B cell (primary cell): ENCODE results near the gene ZIC2. TPM values are rescaled to one million over a fixed set of nuclear protein-coding genes. Genes with fewer than 3 reads are reported as not detected.
A peak's percentile ranks its signal among the peaks of the same experiment; 100 is the strongest.

ENCODE experiments used
- ATAC-seq: fragments of 200-7000 bp; cut with Tn5 transposase; one replicate; pipeline ENCODE4 v1.10.0; 2021; ENCODE audit warnings: low read depth, mild to moderate bottlenecking, moderate number of reproducible peaks, moderate library complexity
- CTCF ChIA-PET: fragments of 350-600 bp; sonication (Branson Sonifier 250); formaldehyde crosslinking; loops from one replicate; lab custom pipeline; 2021; ENCODE audit warnings: antibody characterized with exemption, inconsistent platforms; lab: Charles Lee
- POLR2A ChIA-PET: fragments of 350-600 bp; sonication (Branson Sonifier 250); formaldehyde crosslinking; loops from one replicate; lab custom pipeline; 2021; ENCODE audit warnings: antibody characterized with exemption; lab: Charles Lee
- DNase-seq: peaks from one replicate; pipeline ENCODE4 v3.0.0; 2013
- H2AFZ ChIP-seq: 2 replicates; pipeline ENCODE4 v1.6.1; 2012; ENCODE audit warnings: mild to moderate bottlenecking, low read depth, low read length; ENCODE audit not compliant: insufficient read depth, poor library complexity, severe bottlenecking
- H3K27ac ChIP-seq, 2 donors: 1 replicate in 1 of 2; 2 replicates in 1 of 2; pipeline ENCODE4 v1.5.1; 2012 to 2013; ENCODE audit warnings: low read length in 2 of 2, mild to moderate bottlenecking in 2 of 2, moderate library complexity in 1 of 2
- H3K27me3 ChIP-seq, 4 experiments: fragments of 200-600 bp in 1 of 4; sonication (generic) in 1 of 4; replicated peaks in 1 of 4; 1 replicate in 2 of 4; 2 replicates in 2 of 4; pipeline versions ENCODE4 v1.6.1 to v1.7.0; 2013 to 2016; ENCODE audit warnings: low read length in 3 of 4, mild to moderate bottlenecking in 2 of 4, mixed read lengths in 1 of 4, moderate library complexity in 1 of 4; ENCODE audit not compliant: insufficient read depth in 4 of 4, control insufficient read depth in 3 of 4; ENCODE audit errors: control extremely low read depth in 1 of 4
- H3K36me3 ChIP-seq, 2 experiments: replicated peaks in 1 of 2; 1 replicate in 1 of 2; 2 replicates in 1 of 2; pipeline versions ENCODE4 v1.6.1 to v1.7.1; 2013; ENCODE audit warnings: low read length in 1 of 2; ENCODE audit not compliant: insufficient read depth in 2 of 2, control insufficient read depth in 1 of 2; ENCODE audit errors: control extremely low read depth in 1 of 2, extremely low read depth in 1 of 2
- H3K4me1 ChIP-seq, 2 donors: fragments of 200-600 bp in 1 of 2; sonication (generic) in 1 of 2; 1 replicate in 1 of 2; 2 replicates in 1 of 2; pipeline versions ENCODE4 v1.5.1 to v1.6.1; 2013 to 2017; ENCODE audit warnings: low read length in 2 of 2; ENCODE audit not compliant: control insufficient read depth in 2 of 2, insufficient read depth in 2 of 2
- H3K4me2 ChIP-seq: replicated peaks from 2 replicates; pipeline ENCODE3; 2012; ENCODE audit warnings: mild to moderate bottlenecking, low read depth, low read length; ENCODE audit not compliant: poor library complexity, severe bottlenecking
- H3K4me3 ChIP-seq, 5 experiments: fragments of 200-600 bp in 1 of 5; sonication (generic) in 1 of 5; 1 replicate in 3 of 5; 2 replicates in 2 of 5; pipeline versions ENCODE4 v1.5.1 to v1.7.0; 2011 to 2016; ENCODE audit warnings: low read length in 4 of 5, mild to moderate bottlenecking in 4 of 5, low read depth in 2 of 5, control low read depth in 1 of 5, moderate library complexity in 1 of 5; ENCODE audit not compliant: insufficient read depth in 1 of 5; ENCODE audit errors: control extremely low read depth in 1 of 5, extremely low read depth in 1 of 5
- H3K79me2 ChIP-seq: fragments of 200-600 bp; sonication (generic); one replicate; pipeline ENCODE4 v1.6.0; 2016; ENCODE audit warnings: low read length; ENCODE audit not compliant: control insufficient read depth, insufficient read depth
- H3K9ac ChIP-seq: fragments of 200-600 bp; sonication (generic); 2 replicates; pipeline ENCODE4 v1.6.1; 2017; ENCODE audit warnings: mild to moderate bottlenecking, low read length, moderate library complexity
- H3K9me3 ChIP-seq, 3 donors: one replicate each; pipeline versions ENCODE4 v1.6.1 to v1.7.1; 2013; ENCODE audit warnings: low read length in 2 of 3; ENCODE audit not compliant: control insufficient read depth in 2 of 3, insufficient read depth in 1 of 3; ENCODE audit errors: control extremely low read depth in 1 of 3
- H4K20me1 ChIP-seq: 2 replicates; pipeline ENCODE4 v1.6.0; 2012; ENCODE audit warnings: mild to moderate bottlenecking, low read length; ENCODE audit not compliant: insufficient read depth, control insufficient read depth, poor library complexity, severe bottlenecking
- H3K27ac Mint-ChIP-seq: one replicate; pipeline ENCODE4 v1.8.0; 2021; ENCODE audit warnings: mixed read lengths
- H3K27me3 Mint-ChIP-seq: one replicate; pipeline ENCODE4 v1.8.0; 2021; ENCODE audit warnings: mixed read lengths
- H3K4me1 Mint-ChIP-seq: one replicate; pipeline ENCODE4 v1.8.0; 2021; ENCODE audit warnings: mixed read lengths
- H3K4me3 Mint-ChIP-seq: one replicate; pipeline ENCODE4 v1.8.0; 2021; ENCODE audit warnings: mixed read lengths
- H3K9me3 Mint-ChIP-seq: one replicate; pipeline ENCODE4 v1.8.0; 2022; ENCODE audit warnings: mixed read lengths; ENCODE audit not compliant: insufficient read depth
- EZH2 ChIP-seq: IDR thresholded peaks from 2 replicates; pipeline ENCODE4 v1.6.1; 2012; ENCODE audit warnings: borderline replicate concordance, low read depth, mild to moderate bottlenecking, moderate library complexity, low read length; ENCODE audit not compliant: insufficient read depth, poor library complexity, severe bottlenecking
- WGBS: methylation state at CpG from one replicate; pipeline ENCODE4 v1.1.5; 2013; ENCODE audit warnings: missing lambda C conversion rate; ENCODE audit not compliant: insufficient coverage; 5-methylcytosine and 5-hydroxymethylcytosine counted together
- intact Hi-C: fragments of 100-400 bp; cut with micrococcal nuclease; formaldehyde crosslinking; loops from one replicate; pipeline ENCODE4 v1.10.0; 2022
- polyA plus RNA-seq: library from polyadenylated mRNA; depleted of rRNA; stranded (reverse); fragments of >200 nt; gene quantifications from 2 replicates; pipeline ENCODE4 v1.2.3, GENCODE V29; 2012
- total RNA-seq, 2 donors: library from RNA; stranded (reverse); fragments of 120-200 nt in 1 of 2; gene quantifications; 1 replicate in 1 of 2; 2 replicates in 1 of 2; pipeline versions ENCODE4 v1.2.3 to v1.2.4, GENCODE V29; 2013 to 2022
- TF ChIP-seq, protein P1 (sequence below): fragments of 200-600 bp; IDR thresholded peaks from one replicate; pipeline ENCODE4 v1.8.0; 2022; ENCODE audit warnings: antibody characterized with exemption, mild to moderate bottlenecking

ZIC2 gene
- total and polyA plus RNA-seq, 2 donors (not counting 1 experiment from before 2014, with no cell fraction given), result not detected

- no peak overlapping the region for H3K4me3 Mint-ChIP-seq
- H3K4me3 ChIP-seq, result no peak overlapping the region
- CTCF ChIA-PET, result no interaction called here
Observed at GRCh38 chr13:99977912-99978798, 3.4 kb upstream of the ZIC2 start.

More at GRCh38 chr13:99977912-99978798, 3.4 kb upstream of the ZIC2 start:
- H4K20me1 ChIP-seq, result no peaks in the 10 kb centered on the region
- peaks cover 4 to 57% (median 42%) of the 10 kb centered on the region in 3 donors for H3K9me3 ChIP-seq
- peaks cover 4 to 85% (median 74%) of the 10 kb centered on the region in 4 experiments for H3K27me3 ChIP-seq
- H2AFZ ChIP-seq, result no peak overlapping the region
- WGBS, result 16% methylated on average over 27 of the region's 52 CpGs
- no peak overlapping the region for H3K9ac ChIP-seq
- H3K4me1 ChIP-seq, result peaks cover 21 to 57% of the 10 kb centered on the region in 2 donors
- no peak for ATAC-seq
- H3K27ac ChIP-seq, result no peak overlapping the region
- no peaks in the 10 kb centered on the region for H3K36me3 ChIP-seq
- H3K4me2 ChIP-seq, result peak overlapping the region; percentile 4
- POLR2A ChIA-PET, result no interaction called here
- intact Hi-C loops, result loop anchor here (10.0 kb wide), 1 partner anchor 533 kb away; no protein-coding TSS in a partner anchor
- peak; percentile 37 for DNase-seq
- TF ChIP-seq, protein P1, sequence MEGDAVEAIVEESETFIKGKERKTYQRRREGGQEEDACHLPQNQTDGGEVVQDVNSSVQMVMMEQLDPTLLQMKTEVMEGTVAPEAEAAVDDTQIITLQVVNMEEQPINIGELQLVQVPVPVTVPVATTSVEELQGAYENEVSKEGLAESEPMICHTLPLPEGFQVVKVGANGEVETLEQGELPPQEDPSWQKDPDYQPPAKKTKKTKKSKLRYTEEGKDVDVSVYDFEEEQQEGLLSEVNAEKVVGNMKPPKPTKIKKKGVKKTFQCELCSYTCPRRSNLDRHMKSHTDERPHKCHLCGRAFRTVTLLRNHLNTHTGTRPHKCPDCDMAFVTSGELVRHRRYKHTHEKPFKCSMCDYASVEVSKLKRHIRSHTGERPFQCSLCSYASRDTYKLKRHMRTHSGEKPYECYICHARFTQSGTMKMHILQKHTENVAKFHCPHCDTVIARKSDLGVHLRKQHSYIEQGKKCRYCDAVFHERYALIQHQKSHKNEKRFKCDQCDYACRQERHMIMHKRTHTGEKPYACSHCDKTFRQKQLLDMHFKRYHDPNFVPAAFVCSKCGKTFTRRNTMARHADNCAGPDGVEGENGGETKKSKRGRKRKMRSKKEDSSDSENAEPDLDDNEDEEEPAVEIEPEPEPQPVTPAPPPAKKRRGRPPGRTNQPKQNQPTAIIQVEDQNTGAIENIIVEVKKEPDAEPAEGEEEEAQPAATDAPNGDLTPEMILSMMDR, result no peak
- peak; percentile 96 for TF ChIP-seq EZH2
- H3K27ac Mint-ChIP-seq, result no peak overlapping the region
- peaks cover 56% of the 10 kb centered on the region for H3K27me3 Mint-ChIP-seq
- peaks cover 7% of the 10 kb centered on the region for H3K4me1 Mint-ChIP-seq
- H3K79me2 ChIP-seq, result no peaks in the 10 kb centered on the region
- no peaks in the 10 kb centered on the region for H3K9me3 Mint-ChIP-seq
